Activated CD8-positive, alpha-beta memory T cell treated with anti-CD3 and anti-CD28 coated beads, Interleukin-2, amount 50 U/mL, for 48 hours (primary cell): ENCODE measurements around the gene ZNF837.
"Not testable (repeated sequence)": the region's sequence is repeated elsewhere in the genome, so short reads cannot be mapped to it uniquely, and the experiment has no call there.

ENCODE experiments used
- DNase-seq: peaks from one replicate; pipeline ENCODE4 v3.0.0-alpha.2; 2020

The ZNF837 gene

GRCh38 chr19:58380662-58381459 is at the start of gene ZNF837:
Gene ZNF837, minus strand, starts transcription at chr19:58381030. Its CDS starts 11,698 bp downstream, at chr19:58369332.
- DNase-seq: peak; percentile 97

GRCh38 chr19:58429745-58430144 is 48.9 kb upstream of the ZNF837 start:
- DNase-seq: no peak

GRCh38 chr19:58428617-58429016 is 47.8 kb upstream of the ZNF837 start:
- DNase-seq: no peak

- no peak for DNase-seq
These were observed 36.2 kb upstream of the ZNF837 start for GRCh38 chr19:58417071-58417470.

GRCh38 chr19:58416604-58417003 is 35.8 kb upstream of the ZNF837 start:
- DNase-seq: no peak

GRCh38 chr19:58409010-58409790 is 28.4 kb upstream of the ZNF837 start:
- DNase-seq: peak; percentile 72

GRCh38 chr19:58408152-58409009 is 27.6 kb upstream of the ZNF837 start, which contains the start of gene ZNF584:
Gene ZNF584, plus strand, starts transcription at chr19:58408649. Its CDS starts 499 bp downstream, at chr19:58409148.
- peak; percentile 97 for DNase-seq

GRCh38 chr19:58407658-58408151 is 26.9 kb upstream of the ZNF837 start:
- DNase-seq: no peak

GRCh38 chr19:58406818-58407657 is 26.2 kb upstream of the ZNF837 start:
- DNase-seq: no peak

- DNase-seq: not testable (repeated sequence)
These were observed 23.2 kb upstream of the ZNF837 start for GRCh38 chr19:58403920-58404478.

- DNase-seq: no peak
These were observed 21.1 kb upstream of the ZNF837 start for GRCh38 chr19:58401840-58402421.

- peak; percentile 99 for DNase-seq
These were observed 20.3 kb upstream of the ZNF837 start for GRCh38 chr19:58400916-58401839.

- DNase-seq: no peak
These were observed 19.6 kb upstream of the ZNF837 start for GRCh38 chr19:58400316-58400915.

- DNase-seq: no peak
These were observed 19.1 kb upstream of the ZNF837 start for GRCh38 chr19:58399903-58400302.

GRCh38 chr19:58398545-58398944 is 17.7 kb upstream of the ZNF837 start:
- DNase-seq: no peak

GRCh38 chr19:58398087-58398486 is 17.3 kb upstream of the ZNF837 start:
- DNase-seq: no peak

GRCh38 chr19:58397533-58398037 is 16.8 kb upstream of the ZNF837 start:
- DNase-seq: peak; percentile 60

- DNase-seq: peak; percentile 70
These were observed 16.1 kb upstream of the ZNF837 start for GRCh38 chr19:58396691-58397532.
